Panc1 (cell line): ENCODE data around the gene ZNF784. TPM values are rescaled to one million over a fixed set of nuclear protein-coding genes. Genes with fewer than 3 reads are reported as not detected.

Experiments
- ATAC-seq: fragments of 200-7000 bp; cut with Tn5 transposase; 2 replicates; pipeline ENCODE4 v1.9.1; 2020; ENCODE audit warnings: mild to moderate bottlenecking, moderate library complexity
- BruUV-seq: library from RNA; stranded (reverse); fragments of 400-500 nt; replicated peaks from 2 replicates; lab custom pipeline; 2021; lab: Mats Ljungman, UMichigan
- CTCF ChIA-PET: fragments of 300-600 bp; sonication (Branson Sonifier 250); formaldehyde crosslinking; loops from one replicate; lab custom pipeline; 2022; ENCODE audit warnings: antibody characterized with exemption; lab: Charles Lee
- POLR2A ChIA-PET: fragments of 300-600 bp; sonication (Branson Sonifier 250); formaldehyde crosslinking; loops from one replicate; lab custom pipeline; 2022; ENCODE audit warnings: antibody characterized with exemption; lab: Charles Lee
- DNase-seq: peaks from one replicate; pipeline ENCODE4 v3.0.0-alpha.2; 2010; ENCODE audit warnings: low read depth, low spot score
- H3K27ac ChIP-seq: 2 replicates; pipeline ENCODE4 v1.5.1; 2011; ENCODE audit warnings: mild to moderate bottlenecking, low read length, inconsistent platforms
- H3K27me3 ChIP-seq: fragments of 200-500 bp; sonication (Bioruptor generic); 2 replicates; pipeline ENCODE4 v1.6.0; 2014; ENCODE audit warnings: low read length, inconsistent platforms; ENCODE audit not compliant: control insufficient read depth, insufficient read depth
- H3K36me3 ChIP-seq: fragments of 200-500 bp; sonication (Bioruptor generic); 2 replicates; pipeline ENCODE4 v1.5.1; 2014; ENCODE audit warnings: inconsistent platforms, mild to moderate bottlenecking, low read length, moderate library complexity; ENCODE audit not compliant: control insufficient read depth, insufficient read depth
- H3K4me1 ChIP-seq: 2 replicates; pipeline ENCODE4 v1.5.1; 2011; ENCODE audit warnings: inconsistent platforms, mild to moderate bottlenecking, low read length, moderate library complexity; ENCODE audit not compliant: control insufficient read depth, insufficient read depth
- H3K4me3 ChIP-seq, 2 experiments: 2 replicates each; pipeline ENCODE4 v1.5.1; 2011 to 2012; ENCODE audit warnings: low read depth in 2 of 2, low read length in 2 of 2, mild to moderate bottlenecking in 2 of 2, inconsistent platforms in 1 of 2, moderate library complexity in 1 of 2
- H3K9me3 ChIP-seq: fragments of 200-500 bp; sonication (Bioruptor generic); 2 replicates; pipeline ENCODE4 v1.5.1; 2014; ENCODE audit warnings: low read depth, mild to moderate bottlenecking, inconsistent platforms, low read length, moderate library complexity; ENCODE audit not compliant: control insufficient read depth, insufficient read depth
- CTCF ChIP-seq: fragments of 450-650 bp; IDR thresholded peaks from 2 replicates; pipeline ENCODE4 v1.5.1; 2017; ENCODE audit warnings: mild to moderate bottlenecking
- POLR2AphosphoS5 ChIP-seq: IDR thresholded peaks from 2 replicates; pipeline ENCODE4 v1.6.1; 2012; ENCODE audit warnings: mild to moderate bottlenecking, low read depth, low read length, moderate library complexity
- SIN3A ChIP-seq: IDR thresholded peaks from 2 replicates; pipeline ENCODE4 v1.6.1; 2012; ENCODE audit warnings: low read depth, mild to moderate bottlenecking, low read length, moderate library complexity, borderline replicate concordance; ENCODE audit not compliant: insufficient read depth
- TCF7L2 ChIP-seq: IDR thresholded peaks from 2 replicates; pipeline ENCODE4 v1.6.1; 2011; ENCODE audit warnings: mild to moderate bottlenecking, low read depth, low read length, inconsistent platforms
- in situ Hi-C: cut with HindIII; loops from 2 replicates; pipeline ENCODE4 v1.10.0; 2016; ENCODE audit warnings: low sequenced_read_pairs, low pct_unique_long_range_greater_than_20kb
- intact Hi-C: fragments of 100-400 bp; cut with micrococcal nuclease; formaldehyde crosslinking; loops from one replicate; pipeline ENCODE4 v1.10.0; 2022; ENCODE audit not compliant: unreplicated experiment
- total RNA-seq: library from RNA; stranded (reverse); gene quantifications from one replicate; pipeline ENCODE4 v1.2.1, GENCODE V29; 2021; ENCODE audit not compliant: unreplicated experiment
- TF ChIP-seq, protein P1 (sequence below), 2 experiments: IDR thresholded peaks; 2 replicates each; pipeline ENCODE4 v1.6.1; 2011 to 2012; ENCODE audit warnings: low read depth in 2 of 2, control low read depth in 1 of 2, low read length in 1 of 2, mild to moderate bottlenecking in 1 of 2, moderate library complexity in 1 of 2; ENCODE audit not compliant: insufficient read depth in 1 of 2

Gene ZNF784
- total RNA-seq, 1 experiment from 2014 or later: 8.9 TPM

DNA sequence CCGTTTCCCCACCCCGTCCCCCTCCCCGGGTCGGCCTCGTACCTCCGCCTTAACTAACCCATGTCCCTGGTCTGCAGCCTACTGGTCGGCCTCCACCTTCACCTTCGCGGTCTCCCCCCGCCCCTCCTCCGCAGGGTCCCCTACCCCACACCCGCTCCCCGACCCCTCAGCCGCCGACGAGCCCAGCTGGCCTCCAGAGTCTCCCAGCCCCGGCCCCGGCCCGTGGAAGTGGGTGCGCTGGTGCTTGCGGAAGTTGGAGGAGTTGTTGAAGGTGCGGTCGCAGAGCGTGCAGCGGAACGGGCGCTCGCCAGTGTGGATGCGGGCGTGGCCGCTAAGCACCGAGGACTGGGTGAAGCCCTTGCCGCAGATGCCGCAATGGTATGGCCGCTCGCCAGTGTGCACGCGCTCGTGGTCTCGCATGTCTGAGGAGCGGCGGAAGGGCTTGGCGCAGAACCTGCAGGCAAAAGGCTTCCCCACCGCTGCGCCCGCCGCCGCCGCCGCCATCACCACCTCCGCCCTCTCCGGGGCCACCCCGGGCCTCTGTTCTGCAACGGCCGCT is 2.6 kb downstream of the ZNF784 start:
- POLR2A ChIA-PET: no interaction called here
- no peak for DNase-seq
- no TSS peak for BruUV-seq
- Histone ChIP-seq H3K27me3 (no peaks in the 10 kb centered on the region), H3K4me1 (0 out of 2 replicates have a peak, but pooled peaks cover 3% of the 10 kb centered on the region), H3K36me3 (no peaks in the 10 kb centered on the region), H3K27ac (no peak overlapping the region), H3K9me3 (no peaks in the 10 kb centered on the region), H3K4me3 (no peak overlapping the region)
- in situ Hi-C loops (no loop called here), intact Hi-C loops (no loop called here)
- no peak for ATAC-seq
- CTCF ChIA-PET: no interaction called here
- TF ChIP-seq TCF7L2: no peak
- TF ChIP-seq, protein P1, sequence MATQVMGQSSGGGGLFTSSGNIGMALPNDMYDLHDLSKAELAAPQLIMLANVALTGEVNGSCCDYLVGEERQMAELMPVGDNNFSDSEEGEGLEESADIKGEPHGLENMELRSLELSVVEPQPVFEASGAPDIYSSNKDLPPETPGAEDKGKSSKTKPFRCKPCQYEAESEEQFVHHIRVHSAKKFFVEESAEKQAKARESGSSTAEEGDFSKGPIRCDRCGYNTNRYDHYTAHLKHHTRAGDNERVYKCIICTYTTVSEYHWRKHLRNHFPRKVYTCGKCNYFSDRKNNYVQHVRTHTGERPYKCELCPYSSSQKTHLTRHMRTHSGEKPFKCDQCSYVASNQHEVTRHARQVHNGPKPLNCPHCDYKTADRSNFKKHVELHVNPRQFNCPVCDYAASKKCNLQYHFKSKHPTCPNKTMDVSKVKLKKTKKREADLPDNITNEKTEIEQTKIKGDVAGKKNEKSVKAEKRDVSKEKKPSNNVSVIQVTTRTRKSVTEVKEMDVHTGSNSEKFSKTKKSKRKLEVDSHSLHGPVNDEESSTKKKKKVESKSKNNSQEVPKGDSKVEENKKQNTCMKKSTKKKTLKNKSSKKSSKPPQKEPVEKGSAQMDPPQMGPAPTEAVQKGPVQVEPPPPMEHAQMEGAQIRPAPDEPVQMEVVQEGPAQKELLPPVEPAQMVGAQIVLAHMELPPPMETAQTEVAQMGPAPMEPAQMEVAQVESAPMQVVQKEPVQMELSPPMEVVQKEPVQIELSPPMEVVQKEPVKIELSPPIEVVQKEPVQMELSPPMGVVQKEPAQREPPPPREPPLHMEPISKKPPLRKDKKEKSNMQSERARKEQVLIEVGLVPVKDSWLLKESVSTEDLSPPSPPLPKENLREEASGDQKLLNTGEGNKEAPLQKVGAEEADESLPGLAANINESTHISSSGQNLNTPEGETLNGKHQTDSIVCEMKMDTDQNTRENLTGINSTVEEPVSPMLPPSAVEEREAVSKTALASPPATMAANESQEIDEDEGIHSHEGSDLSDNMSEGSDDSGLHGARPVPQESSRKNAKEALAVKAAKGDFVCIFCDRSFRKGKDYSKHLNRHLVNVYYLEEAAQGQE (IDR thresholded peaks at IDR 0.05; ENCODE audit: insufficient read depth in 1 of 2, low read depth in 2 of 2, low read length in 1 of 2): no peak
- no peak for TF ChIP-seq SIN3A
- TF ChIP-seq CTCF: no peak
- no peak for TF ChIP-seq POLR2AphosphoS5

GRCh38 chr19:55621205-55621672 is 3.1 kb downstream of the ZNF784 start:
- no peak for TF ChIP-seq CTCF
- BruUV-seq: TSS peak; percentile 65
- H3K27ac ChIP-seq: no peak overlapping the region
- H3K4me1 ChIP-seq: 0 out of 2 replicates have a peak, but pooled peaks cover 3% of the 10 kb centered on the region
- H3K36me3 ChIP-seq: no peaks in the 10 kb centered on the region
- H3K27me3 ChIP-seq: no peaks in the 10 kb centered on the region
- intact Hi-C loops: no loop called here
- no peak for ATAC-seq
- H3K4me3 ChIP-seq: no peak overlapping the region
- no peak for DNase-seq
- CTCF ChIA-PET: no interaction called here
- POLR2A ChIA-PET: no interaction called here
- no peaks in the 10 kb centered on the region for H3K9me3 ChIP-seq
- in situ Hi-C loops: no loop called here
